T-helper 22 cell (primary cell): ENCODE measurements around the gene NEK6.

Experiments
- DNase-seq: peaks from one replicate; pipeline ENCODE4 v3.0.0-alpha.2; 2020; ENCODE audit warnings: low read depth

The NEK6 gene

DNA sequence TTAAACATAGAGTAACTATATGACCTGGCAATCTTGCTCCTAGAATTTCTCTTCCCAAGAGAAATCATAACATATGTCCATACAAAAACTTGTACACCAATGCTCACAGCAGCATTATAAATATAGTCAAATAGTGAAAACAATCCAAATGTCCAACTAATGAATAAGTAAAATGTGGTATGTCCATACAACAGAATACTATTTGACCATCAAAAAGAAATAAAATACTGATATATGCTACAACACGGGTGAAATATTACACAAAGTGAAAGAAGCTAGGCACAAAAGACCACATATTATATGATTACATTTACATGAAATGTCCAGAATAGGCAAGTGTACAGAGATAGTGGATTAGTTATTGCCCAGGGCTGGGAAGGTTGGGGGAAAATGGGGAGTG lies 116.1 kb downstream of the NEK6 start:
- no peak for DNase-seq

DNA sequence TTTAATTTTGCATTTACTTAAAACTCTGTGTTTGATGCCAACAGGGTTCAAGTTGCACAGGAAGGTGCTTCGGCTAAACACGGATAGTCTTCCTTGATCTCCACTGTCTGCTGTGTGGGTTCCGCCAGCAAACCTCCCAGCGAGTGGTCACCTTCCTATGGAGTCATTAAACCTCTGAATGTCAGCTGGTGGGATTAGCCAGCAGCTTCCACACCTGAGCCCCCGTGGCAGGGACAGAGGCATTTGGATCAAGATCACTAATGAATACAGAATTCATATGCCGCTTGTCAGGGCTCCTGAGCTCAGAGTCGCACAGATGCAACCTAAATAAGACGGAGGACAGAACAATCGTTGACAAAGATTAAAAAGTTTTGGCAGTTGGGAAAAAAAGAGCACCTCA lies 118.0 kb downstream of the NEK6 start:
- no peak for DNase-seq

DNA sequence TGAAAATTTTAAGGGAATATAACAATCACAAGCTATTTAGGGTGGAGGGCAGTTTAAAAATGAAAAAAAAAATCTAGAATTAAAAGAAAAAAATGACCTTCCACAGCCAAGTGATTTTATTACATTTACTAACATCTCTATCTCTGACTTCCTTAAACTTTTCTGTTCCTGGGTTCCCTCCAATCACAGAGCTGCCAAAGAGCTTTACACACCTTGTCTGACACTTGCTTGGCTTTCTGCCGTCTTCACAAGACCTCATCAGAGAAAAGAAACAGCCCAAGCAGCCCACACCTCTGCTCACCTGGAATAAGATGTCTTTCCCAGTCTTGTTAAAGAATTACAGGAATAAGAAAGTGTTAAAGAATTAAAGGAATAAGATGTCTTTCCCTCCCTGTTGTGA lies 118.6 kb downstream of the NEK6 start:
- no peak for DNase-seq

DNA sequence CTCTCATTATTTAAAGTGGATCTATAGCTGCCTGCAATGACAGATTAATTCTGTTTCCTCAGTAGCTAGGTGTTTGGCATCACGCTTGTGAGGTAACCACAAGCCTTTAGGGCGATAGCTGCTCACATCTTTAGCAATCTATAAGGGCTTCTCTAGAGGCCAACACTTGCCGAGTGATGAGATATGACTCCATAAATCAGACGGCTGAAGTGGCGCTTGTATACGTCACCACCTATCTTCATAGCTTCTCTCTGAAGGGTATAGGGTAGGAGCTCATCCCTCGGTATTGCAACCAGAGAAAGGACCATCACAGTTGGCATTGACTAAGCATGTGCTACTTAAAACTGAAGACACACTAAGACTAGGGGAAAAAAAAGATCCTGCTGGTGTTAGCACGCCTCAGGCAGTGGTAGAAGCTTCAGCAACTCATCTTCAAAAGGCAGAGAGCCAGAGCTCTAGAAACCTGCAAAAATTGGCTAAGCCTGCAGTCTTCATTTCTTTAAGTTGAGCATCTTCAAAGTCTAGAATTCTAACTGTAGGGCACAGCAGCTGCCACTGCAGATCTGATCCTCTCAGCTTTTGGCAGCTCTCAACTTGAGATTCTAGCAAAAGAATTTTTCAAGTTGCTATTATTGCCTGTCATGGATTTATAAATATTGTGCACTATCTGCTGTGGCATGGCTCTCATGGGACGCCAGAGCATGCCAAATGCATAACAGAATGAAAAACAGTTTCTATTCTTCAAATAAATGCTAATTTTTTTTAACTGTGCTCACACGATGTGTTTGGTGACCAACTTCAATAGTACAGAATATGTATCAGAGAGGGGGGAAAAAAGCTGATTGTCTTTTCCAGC lies 120.0 kb downstream of the NEK6 start:
- no peak for DNase-seq

DNA sequence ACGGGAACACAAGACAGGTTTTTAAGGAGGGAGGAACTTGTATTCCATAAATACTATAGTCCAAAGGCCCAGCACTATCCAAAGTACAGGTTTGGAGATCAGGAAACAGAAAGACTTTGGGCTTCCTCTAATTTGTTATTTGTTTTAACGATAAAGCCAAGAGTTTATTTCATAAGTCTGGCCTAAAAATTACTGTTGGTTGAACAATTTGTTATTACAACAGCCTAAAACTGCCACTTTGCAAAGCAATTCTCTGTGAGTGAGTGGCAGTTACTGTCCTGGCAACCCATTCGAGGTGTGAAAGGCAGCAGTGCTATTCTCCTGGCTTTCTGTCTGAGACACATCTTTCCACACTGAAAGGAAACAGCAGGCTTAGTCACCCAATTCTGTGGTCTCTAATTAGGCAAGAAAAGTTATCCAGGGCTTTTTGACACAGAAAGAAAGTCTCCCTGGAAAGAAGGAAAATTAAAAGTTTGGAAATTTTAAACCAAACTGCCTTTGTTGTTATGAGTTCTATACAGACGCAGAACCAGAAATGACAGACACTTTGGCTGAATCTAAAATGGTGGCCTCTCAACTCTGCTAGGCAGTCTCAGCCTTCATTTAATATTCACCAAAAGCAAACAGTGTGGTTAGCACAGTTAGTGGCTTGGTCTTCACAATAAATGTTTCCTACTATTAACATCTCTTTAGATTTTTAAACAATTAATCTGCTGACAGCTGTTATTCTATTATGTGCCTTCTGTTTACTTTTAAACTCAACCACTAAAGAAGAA lies 123.6 kb downstream of the NEK6 start:
- no peak for DNase-seq

DNA sequence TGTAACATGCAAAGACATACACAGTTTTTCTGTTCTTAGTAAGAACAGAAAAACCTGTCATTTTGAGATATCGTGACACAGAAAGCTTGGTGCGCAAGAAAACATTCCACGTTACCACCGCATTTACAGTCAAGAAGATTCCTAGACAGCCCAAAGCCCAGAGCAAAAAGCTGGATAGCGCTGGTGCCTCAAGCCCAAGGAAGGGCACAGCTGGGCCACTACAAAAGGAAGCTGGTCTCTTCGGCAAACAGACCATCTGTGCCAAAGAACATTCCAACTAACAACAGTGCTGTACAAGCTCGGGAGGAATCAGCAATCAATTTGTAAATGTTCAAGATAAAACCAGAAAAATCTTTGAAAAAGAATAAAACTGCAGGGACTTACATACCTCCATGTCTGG lies 126.5 kb downstream of the NEK6 start:
- DNase-seq, result no peak

DNA sequence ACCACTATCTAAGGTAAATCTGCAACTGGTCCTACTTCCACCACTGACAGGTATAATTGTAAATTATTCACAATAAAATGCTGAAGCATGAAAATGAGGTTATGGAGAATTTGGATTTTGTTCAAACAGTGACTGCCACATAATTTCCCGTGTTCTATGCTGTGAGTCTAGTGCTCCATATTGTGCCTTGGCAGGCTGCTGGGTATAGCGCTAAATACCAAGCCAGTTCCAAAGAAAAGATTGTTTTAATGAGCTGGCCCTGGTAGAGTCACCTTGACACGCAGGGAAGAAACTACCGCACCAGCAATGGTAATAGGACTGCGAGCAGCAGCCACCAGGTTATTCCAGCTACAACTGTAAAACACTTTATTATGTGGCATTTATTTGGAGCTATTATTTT lies 127.1 kb downstream of the NEK6 start:
- no peak for DNase-seq

DNA sequence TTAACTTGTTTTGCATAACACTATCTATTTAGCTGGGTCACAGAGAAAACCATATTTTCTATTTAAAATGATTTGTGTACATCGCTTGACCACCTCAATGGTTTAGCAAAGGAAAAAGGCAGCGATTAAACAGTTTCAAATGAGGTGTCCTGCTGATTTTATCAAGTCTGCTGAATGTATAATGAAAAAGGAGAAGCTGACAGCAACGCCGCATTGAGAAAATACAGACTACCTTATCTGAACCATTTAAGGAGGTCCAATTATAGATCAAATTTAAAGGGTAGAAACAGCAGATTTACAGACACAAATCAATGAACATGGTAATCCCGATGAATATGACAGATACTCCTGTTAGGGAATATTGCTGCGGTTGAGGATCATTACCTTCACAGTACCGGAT lies 127.9 kb downstream of the NEK6 start:
- DNase-seq, result no peak

DNA sequence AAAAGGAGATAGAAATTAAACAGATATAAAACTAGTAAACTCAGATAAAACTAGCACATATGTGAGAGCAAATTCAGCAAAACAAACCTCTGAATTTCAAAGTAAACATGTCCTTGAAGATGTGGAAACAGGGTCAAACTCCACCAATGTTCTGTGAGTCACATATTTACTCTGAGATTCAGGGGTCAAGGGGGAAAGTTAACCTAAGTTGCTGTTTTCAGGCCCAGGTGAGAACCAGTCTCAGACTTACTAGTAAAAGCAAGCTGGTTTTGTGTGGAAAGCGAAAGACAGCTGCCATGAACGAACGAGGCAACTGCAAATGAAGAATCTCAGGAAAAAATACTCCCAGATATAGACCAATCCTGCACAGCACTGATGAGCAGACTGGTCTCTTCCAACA lies 128.5 kb downstream of the NEK6 start:
- DNase-seq, result no peak

DNA sequence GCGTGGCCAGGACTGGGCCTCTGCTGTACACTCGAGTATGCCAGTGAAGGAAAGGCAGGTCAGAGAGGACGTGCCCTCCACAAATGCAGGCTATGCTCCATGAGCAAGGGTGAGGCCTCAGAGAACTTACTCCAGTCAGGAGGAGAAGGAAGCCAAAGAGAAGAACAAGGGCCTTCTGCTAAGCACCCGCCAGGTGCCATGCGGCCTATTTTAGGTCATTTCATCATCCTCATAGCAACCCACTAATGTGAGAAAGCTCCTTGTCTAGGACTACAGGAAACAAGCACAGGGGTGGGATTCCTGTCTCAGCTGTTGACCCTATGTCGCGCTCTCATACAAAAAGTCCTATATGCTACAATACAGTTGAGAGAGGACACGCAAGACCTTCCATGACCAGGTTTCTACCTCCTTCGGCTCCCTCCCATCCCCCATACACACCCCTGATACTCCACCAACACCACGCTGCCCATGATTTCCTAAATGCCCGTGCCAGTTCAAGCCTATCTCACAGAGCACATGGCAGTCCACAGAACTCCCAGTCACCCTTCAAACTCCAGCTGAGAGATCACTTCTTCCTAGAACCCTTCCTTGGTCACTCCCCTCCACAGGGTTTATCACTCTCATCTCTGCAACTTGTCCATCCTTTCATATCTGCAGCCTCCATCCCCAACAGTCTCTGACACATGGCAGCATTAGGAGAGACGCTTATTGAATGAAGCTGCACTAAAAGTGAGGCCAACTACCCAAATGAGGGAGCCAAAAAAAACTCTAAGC lies 130.7 kb downstream of the NEK6 start:
- no peak for DNase-seq

DNA sequence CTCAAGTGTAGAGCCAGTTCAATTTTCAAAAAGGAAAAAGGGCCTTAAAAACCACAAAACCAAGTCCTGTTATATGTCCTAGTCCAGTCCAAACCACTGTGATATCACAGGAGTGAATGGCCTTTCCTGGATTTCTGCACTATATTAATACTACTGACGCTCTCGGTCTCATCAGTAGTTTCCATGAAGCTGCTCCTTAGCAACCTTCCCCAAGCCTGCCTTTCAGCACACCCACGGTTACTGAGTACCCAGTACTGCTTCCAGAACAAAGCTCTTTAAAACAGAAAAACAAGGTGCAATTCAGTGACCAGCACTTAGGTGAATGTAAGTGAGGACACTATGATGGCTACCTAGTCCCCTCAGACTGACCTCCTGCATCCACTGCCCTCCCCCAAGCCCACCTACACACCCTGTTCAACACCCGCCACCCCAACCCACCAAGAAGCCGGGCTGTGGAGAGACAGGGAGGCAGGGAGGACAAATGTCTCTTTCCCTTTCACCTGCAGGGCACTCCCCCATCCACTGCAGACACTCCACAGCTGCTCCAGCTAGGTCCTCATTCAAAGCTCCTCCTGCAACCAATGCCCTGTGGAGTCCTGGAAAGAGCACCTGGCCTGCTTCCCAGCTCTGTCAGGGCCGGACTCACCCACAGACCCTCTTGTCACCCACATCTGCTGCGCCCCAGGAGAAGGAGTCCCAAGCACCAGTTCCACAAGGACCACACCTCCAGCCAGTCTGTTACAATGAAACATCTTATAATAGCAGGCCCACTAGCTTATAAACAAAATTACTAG lies 131.6 kb downstream of the NEK6 start:
- no peak for DNase-seq

DNA sequence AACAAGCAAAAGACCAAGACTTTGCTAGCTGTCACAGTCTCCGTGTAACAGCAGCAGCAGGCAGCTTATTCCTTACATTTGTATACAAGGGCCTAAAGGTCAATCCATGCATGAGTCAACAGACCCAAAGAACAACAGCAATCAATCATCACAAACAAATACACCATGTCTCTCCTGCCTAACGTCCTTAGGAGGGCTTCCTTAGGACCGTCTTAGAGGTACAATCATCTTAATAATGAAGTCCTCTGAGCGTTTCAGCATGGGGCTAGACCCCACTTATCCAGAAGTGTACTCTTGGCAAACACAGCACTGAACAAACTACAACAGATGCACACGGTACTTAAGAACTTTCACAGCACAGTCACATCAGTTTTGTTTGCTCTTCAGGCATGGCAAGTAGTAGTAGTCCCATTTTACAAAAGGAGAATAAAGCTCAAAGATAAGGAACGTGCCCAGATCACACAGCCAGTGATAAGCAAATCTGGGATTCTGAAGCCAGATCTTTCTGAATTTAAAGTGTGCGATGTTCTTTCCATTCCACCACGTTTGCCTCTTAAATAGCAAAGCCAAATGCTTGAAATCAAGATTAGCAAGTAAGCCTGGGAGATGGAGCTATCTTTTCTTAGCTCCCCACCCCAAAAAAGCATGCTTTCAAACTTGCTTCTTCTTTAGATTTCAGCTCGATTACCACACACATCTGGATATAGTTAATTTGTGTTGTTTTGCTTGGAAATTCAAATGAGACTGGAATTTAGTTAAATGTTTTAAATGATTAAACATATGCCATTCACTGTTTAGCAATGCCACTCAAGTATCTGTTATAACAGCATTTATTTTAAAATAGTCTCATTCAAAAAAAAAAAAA lies 133.3 kb downstream of the NEK6 start:
- DNase-seq, result no peak

DNA sequence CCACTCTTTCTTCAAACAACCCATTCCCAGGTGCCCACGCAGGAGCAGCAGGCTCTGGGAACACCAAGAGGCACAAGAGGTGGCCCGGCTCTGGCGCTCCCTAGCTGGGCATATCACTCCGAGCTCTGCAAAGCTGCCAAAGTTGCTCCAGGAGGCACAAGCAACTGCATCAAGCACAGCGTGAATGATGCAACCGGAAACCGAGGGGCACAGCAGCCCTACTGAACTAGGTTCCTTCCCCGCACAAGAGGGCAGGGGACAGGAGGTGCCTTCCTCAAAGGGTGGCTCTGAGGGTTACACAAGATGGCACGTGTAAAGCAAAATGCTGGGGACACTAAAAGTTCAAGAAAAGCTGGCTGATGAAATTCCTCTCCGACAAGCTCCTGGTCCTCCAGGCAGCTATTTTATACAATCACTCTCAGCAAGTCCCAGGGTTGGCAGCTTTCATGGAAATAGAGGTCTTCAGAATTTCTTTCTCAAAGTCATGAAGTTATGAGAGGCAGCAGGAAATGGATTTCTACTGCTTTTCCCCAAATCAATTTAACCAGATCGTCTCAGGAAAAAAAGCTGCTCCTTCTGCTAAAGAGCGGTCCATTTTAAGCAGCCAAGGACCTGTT lies 134.6 kb downstream of the NEK6 start:
- DNase-seq, result no peak

DNA sequence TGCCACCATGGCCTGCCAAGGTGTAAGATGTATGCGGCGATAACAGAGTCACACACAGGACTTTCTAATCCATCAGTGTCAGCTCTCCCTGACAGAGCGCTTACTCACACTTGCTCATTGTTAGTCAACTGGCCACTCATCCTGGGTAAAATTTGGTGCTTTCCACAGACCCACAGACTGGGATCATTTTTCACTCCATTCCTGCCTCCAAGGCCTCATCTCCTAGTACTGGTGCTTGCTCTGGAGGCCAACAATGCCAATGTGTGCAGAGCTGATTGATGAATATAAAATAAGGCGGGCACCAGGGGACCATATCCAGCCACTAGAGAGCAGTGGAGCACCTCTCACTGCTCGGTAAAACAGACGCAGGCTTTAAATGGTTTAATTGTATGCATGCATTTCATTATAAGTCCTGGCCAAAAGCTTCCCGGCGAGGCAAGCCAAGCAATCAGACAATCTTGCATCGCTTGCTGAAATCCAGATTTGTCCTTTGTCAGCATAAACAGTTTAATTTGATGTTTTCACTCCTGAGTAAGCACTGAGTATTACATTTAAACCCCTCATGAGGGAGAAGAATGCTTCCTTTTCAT lies 135.2 kb downstream of the NEK6 start:
- DNase-seq, result no peak

DNA sequence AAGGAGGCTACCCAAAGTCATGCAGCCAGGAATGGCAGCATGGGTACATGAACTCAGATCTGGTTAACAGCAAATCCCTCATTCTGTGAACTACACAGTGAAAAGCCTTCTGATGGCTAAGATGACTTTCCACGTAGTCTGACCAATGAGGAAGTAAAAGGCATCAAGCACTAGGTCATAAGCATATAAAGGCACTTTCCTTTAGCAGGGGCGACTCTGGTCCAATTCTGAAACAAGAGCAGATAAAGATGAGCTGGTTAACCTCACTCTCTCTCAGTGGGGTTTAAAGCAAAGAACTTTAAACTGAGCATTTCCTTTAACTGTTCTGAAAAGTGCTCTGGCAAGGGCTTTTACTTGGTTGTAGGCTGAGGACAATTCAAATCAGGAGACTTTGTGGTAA lies 136.4 kb downstream of the NEK6 start:
- DNase-seq, result no peak

DNA sequence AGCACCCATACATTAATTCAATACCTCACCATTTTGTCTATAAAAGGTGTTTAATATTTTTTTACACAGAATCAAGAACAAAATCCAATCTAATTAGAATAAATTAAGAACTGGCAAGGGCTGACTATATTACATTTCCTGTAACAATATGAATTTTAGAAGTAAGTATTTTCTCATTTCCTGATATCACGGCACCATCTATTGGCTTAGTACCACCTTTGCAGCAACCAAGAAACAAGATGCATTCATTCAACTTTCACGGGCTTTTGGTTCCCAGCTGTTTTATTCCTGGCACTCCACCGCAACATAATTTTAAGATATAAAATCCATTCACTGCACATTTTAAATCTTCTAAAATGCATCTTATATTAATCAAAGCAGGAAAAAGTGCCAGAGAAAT lies 136.8 kb downstream of the NEK6 start:
- no peak for DNase-seq

DNA sequence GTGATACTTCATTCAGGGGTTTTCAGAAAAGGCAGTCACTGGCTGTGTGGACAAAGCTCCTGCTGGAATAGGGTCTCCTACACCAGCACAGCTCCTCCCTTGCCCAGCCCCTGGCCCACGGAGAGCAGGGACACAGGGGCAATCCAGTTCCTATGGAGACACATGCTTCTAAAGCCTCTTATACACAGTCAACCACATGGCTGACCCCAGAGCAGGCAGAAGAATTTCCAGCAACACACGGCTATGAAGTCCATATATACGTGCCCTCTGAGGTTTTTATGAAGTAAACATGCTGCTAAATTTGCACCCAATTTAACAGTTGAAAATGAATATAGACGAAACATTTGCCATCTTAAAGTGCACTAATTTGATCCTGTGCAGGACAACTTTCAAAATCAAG lies 138.1 kb downstream of the NEK6 start:
- DNase-seq, result no peak

DNA sequence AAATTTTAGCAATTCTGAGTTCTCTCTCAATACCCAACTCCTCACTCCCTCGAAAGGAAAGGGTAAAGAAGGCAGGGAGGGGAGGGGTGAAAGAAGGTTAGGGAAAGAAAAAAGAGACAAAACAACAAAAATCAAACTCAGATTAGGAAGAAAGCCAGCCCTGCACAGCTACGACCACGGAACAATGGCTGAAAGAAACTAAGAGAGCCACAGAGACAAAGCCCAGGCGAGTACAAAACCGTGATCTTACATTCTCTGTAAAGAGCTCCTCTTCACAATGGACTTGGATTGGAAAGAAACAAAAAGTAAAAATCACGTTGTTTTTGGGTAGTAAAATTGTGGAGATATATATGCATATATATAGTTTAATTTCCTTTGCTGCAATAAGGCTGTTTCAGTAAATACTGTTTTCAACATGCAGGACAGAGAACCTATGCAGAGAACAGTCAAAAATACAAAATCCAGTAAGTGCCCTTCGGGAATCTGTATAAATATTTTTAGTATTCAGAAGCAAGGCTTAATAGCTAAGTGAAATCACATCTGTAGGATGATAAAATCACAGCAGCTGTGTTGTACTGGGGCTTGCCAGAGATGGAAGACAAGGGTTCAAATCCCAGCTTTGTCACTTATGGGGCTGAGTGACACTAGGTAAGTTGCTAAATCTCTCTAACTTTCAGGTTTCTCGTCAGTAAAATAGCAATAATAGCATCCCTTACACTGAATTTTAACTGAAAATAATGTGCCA lies 140.6 kb downstream of the NEK6 start:
- DNase-seq, result no peak

DNA sequence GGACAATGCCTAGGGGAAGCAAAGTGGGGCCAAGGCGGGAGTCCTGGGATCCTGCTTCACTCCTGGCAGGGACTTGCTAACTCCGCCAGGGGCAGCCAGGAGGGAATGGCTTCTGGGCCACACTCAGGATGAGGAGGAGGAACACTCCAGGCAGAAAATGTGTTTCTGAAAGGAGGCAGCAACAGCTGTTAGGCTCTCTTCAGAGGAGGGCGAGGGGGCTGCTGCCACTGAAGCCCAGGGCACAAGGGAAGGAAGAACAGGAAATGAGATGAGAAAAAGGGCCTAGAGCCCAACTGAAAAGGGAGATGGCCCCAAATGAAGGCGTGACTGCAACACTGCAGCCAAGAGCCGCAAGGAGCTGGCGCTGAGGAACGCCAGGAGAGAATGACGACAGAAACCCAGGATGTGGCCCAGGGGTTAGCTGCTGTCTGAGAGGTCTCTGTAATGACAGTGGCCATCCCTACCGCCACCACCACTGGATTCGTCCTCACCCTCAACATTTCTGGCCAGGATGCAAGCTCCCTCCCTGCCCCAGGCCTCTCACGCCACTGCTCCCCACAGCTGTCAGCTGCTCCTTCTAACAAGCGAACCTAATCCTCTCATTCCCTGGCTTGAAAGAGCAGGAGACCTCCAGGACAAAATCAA lies 141.7 kb downstream of the NEK6 start:
- no peak for DNase-seq
